Activated naive CD8-positive, alpha-beta T cell treated with anti-CD3 and anti-CD28 coated beads, Interleukin-2, amount 50 U/mL, for 16 hours (primary cell): Measurements from ENCODE around the gene GALNT17.

Source experiments
- DNase-seq: peaks from one replicate; pipeline ENCODE4 v3.0.0-alpha.2; 2020; ENCODE audit warnings: low read depth, low spot score

GALNT17 gene

DNA sequence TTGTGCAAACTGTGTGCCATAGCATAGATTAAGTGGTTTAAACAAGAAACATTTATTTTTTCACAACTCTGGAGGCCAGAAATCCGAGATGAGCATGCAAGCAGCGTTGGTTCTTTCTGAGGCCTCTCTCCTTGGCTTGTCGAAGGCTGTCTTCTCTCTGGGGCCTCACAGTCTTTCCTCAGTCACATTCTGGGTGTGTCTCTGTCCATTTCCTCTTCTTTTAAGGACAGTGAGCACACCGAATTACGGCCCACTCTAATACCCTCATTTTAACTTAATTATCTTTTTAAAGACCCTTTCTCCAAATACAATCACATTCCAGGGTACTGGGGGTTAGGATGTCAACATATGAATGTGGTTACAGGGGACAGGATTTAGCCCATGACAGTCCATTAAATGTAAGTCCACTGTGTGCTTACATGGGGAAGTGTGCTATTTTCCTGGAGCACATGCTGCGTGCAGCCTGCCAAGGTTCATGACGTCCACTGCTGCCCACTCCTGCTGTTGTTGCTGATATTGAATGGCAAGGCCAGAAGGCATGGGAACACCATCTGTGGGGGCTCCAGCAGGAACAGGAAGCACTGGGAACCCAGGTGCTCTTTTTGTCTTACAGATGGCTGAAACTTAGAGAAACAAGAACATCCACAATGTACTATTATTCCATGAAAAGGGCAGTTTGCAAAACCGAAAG, 365.5 kb downstream of the GALNT17 start:
- no peak for DNase-seq

DNA sequence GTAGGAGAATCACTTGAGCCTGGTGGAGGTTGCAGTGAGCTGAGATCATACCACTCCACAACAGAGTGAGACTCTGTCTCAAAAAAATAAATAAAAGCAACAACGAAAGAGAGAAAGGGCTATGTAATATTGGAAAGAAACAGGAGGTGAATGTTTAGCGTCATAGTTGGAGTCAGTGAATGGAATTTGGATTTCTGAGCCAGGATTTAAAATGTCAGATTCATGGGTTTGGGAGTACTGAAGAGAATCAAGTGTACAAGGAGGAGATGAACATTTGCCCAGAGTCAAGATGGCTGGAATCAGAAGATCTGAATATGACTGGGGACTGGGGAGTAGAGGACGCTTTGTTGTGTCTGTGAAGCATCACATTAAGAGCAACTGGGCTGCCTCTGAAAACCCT, 366.4 kb downstream of the GALNT17 start:
- no peak for DNase-seq

DNA sequence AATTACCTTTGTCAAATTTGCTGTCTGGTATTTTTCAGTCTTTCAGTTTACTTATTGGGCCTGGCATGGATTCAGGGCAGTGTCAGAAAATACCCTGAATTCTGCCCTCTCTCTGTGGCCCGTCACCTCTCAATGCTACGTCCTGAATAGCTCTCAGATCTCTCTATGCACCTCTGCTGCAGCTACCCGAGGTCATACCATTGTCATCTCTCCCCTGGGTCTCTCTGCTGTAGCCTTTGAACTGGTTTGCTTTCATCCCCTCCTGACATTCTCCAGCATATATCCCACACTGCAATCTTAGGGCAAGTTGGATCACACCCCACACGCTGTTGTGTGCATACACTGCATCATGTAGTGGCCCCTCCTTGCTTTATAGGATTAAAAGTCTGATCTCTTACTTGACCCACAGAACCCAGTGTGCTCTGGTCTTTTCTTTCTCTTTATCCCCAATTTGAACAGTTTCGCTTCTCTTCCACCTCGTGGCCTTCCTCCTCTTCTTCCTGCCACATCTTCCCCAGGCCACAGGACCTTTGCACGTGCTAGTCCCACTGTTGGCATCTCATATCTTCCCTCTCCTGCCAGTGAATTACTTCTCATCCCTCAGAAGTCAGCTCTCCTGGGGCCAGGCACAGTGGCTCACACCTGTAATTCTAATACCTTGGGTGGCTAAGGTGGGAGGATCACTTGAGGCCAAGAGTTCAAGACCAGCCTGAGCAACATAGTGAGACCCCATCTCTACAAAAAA, 372.9 kb downstream of the GALNT17 start:
- DNase-seq: no peak

DNA sequence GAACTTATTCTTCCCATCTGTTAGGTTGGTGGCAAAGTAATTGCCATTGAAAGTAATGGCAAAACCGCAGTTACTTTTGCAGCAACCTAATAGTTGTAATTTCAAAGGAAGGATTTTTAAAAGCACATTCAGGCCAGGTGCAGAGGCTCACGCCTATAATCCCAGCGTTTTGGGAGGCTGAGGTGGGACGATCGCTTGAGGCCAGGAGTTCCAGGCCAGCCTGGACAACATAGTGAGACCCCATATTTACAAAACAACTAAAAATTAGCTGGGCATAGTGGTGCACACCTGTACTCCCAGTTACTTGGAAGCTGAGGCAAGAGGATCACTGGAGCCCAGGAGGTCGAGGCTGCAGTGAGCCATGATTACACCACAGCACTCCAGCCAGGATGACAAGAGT, 374.9 kb downstream of the GALNT17 start:
- DNase-seq: no peak

DNA sequence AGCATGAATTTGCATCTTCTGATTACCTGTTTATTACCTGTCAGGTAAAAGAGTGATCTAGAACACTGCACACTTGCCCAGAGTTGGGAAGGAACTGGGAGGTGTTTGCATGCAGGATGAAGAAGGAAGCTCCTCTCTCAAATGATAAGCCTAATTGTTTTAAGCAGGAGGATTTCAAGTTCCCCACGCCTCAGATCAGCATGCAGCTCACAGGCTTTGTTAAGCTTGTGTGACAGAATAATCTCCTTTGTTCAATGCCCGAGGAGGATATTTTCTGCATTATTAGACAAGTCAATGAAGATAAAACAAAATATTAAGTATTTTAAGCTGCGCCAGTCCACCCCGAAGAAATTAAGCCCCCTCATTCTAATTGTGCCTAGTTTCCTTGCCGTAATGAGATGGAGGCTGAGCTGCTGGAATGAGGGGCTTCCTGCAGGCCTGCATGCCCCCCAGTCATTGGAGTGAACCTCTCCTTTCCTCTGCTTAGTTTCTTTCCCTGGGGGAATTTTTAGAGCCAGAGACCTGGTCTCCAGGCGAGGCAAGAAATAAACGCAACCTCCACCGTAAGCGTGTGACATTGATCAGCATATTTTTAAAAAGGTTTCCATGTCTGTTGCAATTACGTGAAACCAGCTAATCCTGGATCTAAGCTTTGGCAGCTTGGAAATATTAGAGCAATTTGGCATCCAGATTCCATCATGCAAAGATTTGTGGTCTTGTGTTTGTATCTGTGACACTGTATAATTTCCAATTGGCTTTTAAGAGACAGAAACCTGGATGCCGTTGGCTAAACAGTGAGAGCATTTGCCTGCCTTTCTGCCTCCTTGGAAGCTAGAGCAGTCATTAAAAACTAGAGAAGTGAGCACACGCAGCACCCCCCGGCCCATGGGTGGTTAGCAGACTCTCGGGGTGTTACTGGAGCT, 376.0 kb downstream of the GALNT17 start:
- no peak for DNase-seq

DNA sequence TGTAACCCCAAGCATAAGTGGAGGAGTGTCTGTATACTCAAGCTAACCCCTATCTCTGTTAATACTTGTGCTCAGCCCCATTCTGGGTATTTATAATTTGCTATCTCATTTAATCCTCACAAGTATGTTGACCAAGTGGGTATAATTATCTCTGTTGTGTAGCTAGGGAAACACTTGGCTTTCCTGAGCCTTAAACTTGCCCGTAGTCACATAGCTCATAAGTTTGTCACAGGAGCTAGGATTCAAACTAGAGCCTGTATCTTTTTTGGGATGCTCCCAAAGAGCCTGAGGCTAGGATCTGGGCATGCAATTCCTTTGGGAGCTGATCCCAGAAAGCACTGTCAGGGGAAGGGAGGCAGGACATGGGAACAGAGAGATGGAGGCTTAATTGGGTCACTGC, 377.4 kb downstream of the GALNT17 start:
- no peak for DNase-seq

DNA sequence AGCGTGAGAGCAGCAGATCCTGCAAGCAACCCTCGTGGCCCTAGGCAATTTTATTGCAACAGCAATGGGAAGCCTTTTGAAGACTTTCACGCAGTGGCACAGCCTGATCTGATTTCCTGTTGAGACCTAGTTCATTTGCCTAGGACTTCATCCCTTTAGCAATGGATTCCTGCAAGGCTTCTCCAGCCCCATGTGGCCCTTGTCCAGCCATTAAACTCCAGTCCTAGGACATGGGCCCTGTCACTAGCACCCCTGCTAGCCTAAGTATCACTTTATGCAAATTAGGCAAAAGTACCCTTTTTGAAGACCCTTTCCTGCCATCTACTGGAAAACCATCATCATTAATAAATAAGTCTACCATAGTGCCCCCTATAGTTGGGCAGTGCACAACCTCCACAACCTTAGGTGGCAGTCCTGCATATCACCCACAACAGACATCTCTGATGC, 379.4 kb downstream of the GALNT17 start:
- DNase-seq: no peak

DNA sequence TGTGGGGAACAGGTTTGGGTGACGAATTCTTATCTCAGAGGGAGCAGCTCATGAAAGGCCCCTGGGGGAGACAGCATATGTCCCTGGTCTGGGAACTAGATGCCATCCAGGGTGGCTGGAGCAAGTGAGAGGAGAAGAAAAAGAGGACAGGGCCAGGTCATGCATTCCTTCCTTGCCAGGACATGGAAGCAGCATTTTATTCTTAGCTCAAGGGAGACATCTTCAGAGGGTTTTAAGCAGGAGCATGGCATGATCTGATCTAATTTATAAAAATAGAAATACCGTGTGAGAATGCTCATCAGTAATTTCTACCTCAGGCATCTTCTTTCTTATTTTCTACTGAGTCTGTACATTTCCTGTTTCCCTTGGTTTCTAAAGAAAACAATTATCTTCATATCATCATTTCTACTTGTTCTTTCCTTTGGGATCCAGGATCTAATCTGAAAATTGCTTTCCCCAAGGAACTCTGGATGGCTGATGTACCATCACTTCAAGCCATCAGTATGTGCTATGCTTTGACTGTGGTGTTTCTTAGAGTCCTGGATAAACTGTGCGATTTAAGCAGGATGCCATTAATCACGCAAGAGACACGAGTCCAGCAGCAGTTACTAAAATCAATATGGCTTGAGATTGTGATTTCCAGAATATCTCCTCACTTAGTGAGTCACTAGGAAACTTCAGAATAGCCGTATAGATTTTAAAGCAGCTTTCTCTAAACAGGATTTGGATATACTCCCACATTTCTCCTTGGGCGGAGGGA, 386.2 kb downstream of the GALNT17 start:
- DNase-seq: no peak

DNA sequence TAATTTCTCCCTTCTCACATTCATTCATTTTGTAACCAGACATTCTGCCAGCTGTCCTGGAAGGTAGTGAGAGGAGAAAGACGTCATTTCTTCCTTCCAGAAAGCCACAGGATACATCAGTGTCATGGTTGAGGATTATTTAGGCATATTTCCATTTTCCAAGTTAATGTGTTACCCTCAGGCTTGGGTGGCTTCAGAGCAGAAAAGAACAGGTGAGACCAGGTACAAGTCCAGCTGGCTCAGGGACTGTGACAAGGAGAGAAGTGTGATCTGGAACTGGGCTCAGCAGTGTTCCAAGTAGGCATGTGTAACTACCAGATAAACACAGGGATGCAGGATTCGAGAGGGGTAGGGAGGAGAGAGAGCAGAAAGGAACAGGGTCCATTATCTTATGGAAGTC, 386.9 kb downstream of the GALNT17 start:
- DNase-seq: no peak

DNA sequence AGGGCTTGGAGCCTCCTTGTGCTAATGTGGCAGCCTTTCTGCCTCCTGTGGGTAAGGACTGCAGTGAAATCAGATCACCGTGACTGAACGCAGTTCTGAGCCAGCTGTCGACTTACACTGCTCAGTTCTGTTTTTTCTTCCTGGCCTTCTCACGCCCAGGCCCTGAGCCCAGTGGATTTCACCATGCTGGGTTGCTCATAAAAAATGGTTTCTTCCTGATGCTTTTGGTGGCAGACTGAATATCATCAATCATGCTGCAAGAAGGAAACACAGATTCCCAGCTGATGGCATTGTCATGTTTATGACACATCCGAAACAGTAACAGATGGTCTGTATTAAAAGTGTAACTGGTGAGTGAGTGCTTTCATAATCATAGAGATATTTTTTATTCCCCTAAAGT, 389.6 kb downstream of the GALNT17 start:
- DNase-seq: no peak

DNA sequence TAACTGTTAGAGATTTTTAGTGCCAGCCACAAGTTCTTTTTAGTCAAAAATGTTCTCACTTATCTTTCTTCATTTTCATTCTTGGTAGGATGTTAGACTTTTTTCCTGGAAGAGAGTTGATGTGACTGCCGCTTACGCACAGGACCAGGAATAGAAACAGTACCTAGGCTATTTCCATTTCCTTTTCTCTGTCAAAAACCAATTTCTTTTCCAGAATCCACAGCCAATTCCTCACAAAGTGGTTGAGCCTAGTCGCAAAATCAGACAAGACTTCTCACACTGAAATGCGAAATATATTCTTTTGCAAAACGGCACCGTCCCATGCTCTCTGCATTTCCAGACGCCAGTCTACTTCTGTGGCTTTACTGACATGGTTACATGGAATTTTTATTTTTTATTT, 394.2 kb downstream of the GALNT17 start:
- no peak for DNase-seq

DNA sequence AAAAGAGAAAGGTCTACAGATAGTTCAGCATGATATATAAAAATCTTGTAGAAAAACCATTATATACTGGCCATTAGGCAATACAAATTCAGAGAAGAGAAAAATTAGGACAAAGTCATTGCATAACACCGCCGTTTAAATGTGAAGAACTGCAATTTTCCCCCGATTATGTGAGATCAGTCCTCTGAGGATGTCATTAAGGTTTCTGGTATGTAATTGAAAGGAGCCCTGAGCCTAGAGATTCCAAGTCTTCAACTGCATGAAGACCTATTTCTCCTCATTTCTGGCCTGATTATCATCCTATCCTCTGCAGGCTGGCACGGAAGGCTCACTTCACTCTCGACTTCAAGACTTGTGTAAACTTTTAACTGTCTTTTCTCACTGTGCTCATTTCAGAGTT, 395.3 kb downstream of the GALNT17 start:
- DNase-seq: no peak

DNA sequence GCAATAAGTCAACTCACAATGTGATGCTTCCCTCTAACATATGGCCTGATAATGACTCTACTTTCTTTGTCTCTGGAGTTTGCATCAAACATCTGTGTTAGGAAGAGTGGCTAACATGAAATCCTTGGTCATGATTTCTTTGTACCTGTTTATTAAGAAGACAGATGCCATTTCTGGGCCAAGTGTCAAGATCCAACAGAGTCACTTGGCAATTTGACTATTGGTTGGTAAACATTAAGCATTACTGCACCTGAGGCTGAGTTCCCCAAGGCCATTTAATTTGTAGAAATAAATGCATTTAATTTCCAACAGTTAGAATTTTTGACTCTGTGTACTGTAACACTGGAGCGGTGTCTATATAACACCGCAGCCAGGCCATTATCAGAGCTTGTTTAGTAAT, 403.7 kb downstream of the GALNT17 start:
- no peak for DNase-seq

DNA sequence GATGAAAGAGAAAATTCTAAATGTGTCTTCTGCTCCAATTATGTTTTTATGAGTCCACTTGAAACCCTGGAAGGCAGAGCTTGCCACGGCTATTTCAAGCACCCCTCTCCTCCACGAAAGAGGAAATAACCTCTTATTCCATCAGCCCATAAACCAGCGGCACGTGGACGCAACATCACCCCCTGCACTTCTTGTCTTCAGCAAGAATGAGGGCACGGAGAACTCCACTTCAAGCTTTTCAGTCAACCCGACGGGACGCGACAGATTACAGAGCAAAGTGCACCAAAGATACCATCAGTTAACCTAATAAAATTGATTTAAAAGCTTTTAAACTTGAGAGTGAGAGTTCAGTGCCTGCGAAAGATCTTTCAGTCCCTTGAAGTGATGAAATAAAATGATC, 406.3 kb downstream of the GALNT17 start:
- DNase-seq: no peak

DNA sequence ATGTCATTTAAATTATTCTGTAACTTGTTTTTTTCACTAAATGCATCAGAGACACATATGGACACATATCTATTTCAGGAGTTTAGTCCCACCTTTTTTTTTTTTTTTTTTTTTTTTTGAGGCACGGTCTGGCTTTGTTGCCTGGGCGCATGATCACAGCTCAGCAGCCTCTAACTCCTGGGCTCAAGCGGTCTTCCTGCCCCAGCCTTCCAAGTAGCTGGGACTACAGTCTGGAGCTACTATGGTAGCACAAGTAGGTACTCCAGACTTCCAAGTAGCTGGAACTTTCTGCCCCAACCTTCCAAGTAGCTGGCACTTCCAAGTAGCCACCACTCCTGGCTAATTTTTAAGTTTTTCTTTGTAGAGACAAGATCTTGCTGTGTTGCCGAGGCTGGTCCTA, 407.7 kb downstream of the GALNT17 start:
- no peak for DNase-seq

DNA sequence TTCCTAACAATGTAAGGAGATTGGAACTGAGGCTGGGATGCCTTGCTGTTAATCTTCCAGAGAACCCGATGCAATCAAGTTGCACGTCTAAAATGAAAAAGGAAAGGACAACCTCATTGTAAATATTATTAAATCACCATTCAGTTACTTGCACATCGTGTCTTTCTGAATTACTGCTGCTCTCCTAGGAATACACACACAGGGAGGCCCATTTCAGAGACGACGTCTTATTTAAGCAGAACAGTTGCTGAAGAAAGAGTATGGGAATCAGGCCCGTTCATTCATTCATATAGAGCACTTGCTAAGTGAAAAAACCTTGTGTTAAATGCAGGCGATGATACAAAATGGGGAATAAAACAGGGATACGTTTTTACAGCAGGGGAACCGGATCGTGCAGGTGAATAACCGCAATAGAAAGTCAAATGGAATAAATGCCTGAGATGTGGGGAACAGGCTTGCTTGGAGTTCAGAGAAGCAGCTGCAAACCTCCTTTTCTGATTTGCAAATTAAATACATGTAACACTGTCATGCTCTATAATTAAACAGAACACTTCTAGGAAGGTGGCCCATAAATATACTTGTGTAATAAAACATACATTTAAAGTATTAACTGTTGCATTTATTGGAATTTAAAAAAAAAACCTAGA, 409.9 kb downstream of the GALNT17 start:
- no peak for DNase-seq

DNA sequence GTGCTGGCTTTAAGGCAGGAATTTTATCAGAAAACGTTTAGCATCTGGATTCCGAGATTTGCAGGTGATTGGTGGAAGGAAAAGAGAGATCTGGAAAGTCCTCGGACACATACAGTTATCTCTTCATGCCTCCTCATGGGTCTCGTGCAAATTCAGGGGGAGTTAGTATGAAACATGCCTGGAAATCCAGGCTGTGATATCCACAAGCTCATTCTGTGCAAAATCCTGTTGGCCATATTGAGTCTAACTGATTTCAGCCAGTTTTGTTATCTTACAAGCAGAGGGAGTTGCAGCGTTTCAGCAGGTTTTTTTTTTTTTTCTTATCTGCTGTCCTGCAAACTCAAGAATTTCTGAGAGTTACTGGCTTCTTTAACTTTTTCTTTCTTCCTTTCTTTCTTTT, 411.5 kb downstream of the GALNT17 start:
- no peak for DNase-seq

DNA sequence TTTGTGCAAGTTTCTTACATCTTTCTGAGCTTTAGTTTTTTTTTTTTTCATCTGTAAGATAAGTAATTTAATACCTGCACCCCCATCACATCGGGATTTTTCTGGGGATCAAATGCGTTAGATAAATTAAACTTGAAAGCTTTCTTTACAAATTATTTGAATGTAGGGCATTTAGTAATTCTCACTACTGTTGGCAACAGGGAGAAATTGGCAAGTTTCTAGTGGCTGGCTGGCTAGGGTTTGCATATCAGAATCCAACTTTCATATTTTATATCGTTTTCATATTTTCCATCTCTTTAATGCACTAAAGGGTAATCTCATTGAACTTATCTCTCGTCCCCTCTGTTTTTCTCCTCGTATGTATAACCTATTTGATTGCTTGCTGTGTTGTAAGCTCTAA, 412.9 kb downstream of the GALNT17 start:
- no peak for DNase-seq

DNA sequence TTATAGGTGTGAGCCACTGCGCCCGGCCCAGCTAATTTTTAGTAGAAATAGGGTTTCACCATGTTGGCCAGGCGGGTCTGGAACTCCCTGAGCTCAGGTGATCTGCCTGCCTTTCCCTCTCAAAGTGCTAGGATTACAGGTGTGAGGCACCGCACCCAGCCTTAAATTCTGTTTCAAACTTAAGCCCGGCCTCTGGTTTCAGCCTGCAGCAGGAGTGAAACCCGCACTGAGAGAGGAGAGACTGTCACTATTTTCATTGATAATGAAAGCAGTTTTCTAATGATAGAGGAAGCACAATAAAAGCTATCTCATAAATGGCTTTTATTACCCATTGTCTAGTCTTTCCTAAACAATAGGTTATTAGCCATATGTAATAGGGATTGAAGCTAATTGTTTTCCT, 415.5 kb downstream of the GALNT17 start:
- DNase-seq: no peak

DNA sequence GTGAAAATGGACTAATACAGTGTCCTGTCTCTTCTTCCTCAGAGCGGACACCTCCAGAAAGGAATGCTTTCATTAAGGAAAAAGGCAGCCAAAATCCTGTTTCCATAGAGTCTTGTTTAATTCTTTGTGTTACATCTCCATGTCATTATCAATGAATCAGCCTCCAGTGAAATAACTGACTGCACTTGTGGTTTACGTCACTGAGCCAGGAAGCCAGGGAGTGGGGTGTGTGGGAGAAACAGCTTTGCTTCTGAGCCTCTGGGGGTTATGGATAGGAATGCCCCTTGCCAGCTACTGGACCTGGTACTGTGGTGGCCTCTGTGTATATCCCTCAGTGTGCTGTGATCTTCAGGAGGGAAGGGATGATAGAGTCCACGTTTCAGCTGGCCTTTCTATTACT, 416.8 kb downstream of the GALNT17 start:
- DNase-seq: no peak

DNA sequence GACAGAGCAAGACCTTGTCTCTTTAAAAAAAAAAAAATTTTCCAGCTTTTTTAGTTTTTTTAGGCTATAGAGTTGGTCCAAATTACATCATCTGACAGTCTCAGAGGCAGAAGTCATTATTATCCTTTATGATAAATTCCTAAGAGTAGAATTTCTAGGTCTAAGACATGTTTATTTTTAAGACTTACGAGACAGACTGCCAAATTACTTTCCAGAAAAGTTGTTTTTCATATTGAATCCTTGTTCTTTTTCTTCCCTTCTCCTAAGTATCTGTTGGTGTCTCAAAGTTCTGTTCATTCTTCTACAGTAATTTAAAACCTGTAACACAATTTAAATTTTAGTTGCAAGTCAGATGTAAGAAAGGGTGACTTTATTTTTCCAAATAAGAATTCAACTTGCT, 421.4 kb downstream of the GALNT17 start:
- no peak for DNase-seq
